Measurements from ENCODE around the gene GOLPH3L.
"Not testable (repeated sequence)": the region's sequence is repeated elsewhere in the genome, so short reads cannot be mapped to it uniquely, and the experiment has no call there.

The GOLPH3L gene

GRCh38 chr1:150660584-150660983 lies 36.4 kb downstream of the GOLPH3L start:
- Histone ChIP-seq H3K27me3 (ENCODE audit: insufficient read depth, insufficient read length) (no peaks in the 10 kb centered on the region), H3K9me3 (ENCODE audit: insufficient read depth, low read length) (no peaks in the 10 kb centered on the region), H3K9ac (ENCODE audit: insufficient read length, low read depth) (no peak overlapping the region), H3K4me1 (ENCODE audit: insufficient read depth, insufficient read length) (no peaks in the 10 kb centered on the region), H3K36me3 (ENCODE audit: insufficient read depth, insufficient read length, low read length) (peaks cover 22% of the 10 kb centered on the region), H3K4me3 (ENCODE audit: insufficient read length, low read depth) (no peak overlapping the region)
- DNase-seq (ENCODE audit: low read depth, low spot score): no peak
- TF ChIP-seq YY1 (IDR thresholded peaks at IDR 0.05; ENCODE audit: insufficient read depth, insufficient read length): no peak
- TF ChIP-seq ZNF274 (IDR thresholded peaks at IDR 0.05; ENCODE audit: low read depth, low read length): no peak
- no peak for TF ChIP-seq SUZ12 (IDR thresholded peaks at IDR 0.05; ENCODE audit: extremely low read depth, insufficient read depth, insufficient read length)

- H3K27me3 ChIP-seq (ENCODE audit: insufficient read depth, insufficient read length); H3K4me1 ChIP-seq (ENCODE audit: insufficient read depth, insufficient read length); H3K9me3 ChIP-seq (ENCODE audit: insufficient read depth, low read length); DNase-seq (ENCODE audit: low read depth, low spot score); H3K4me3 ChIP-seq (ENCODE audit: insufficient read length, low read depth); H3K9ac ChIP-seq (ENCODE audit: insufficient read length, low read depth): not testable (repeated sequence)
- peaks cover 16% of the 10 kb centered on the region for H3K36me3 ChIP-seq (ENCODE audit: insufficient read depth, insufficient read length, low read length)
Measured at GRCh38 chr1:150657064-150657463, 39.9 kb downstream of the GOLPH3L start.

- H3K4me3 ChIP-seq (ENCODE audit: insufficient read length, low read depth); H3K4me1 ChIP-seq (ENCODE audit: insufficient read depth, insufficient read length); H3K9me3 ChIP-seq (ENCODE audit: insufficient read depth, low read length); H3K27me3 ChIP-seq (ENCODE audit: insufficient read depth, insufficient read length); DNase-seq (ENCODE audit: low read depth, low spot score); H3K9ac ChIP-seq (ENCODE audit: insufficient read length, low read depth); H3K36me3 ChIP-seq (ENCODE audit: insufficient read depth, insufficient read length, low read length): not testable (repeated sequence)
Measured at GRCh38 chr1:150654635-150655034, 42.3 kb downstream of the GOLPH3L start.

GRCh38 chr1:150650193-150650592 lies 46.8 kb downstream of the GOLPH3L start:
- no peaks in the 10 kb centered on the region for H3K4me1 ChIP-seq (ENCODE audit: insufficient read depth, insufficient read length)
- no peaks in the 10 kb centered on the region for H3K27me3 ChIP-seq (ENCODE audit: insufficient read depth, insufficient read length)
- no peaks in the 10 kb centered on the region for H3K9me3 ChIP-seq (ENCODE audit: insufficient read depth, low read length)
- H3K9ac ChIP-seq (ENCODE audit: insufficient read length, low read depth): no peak overlapping the region
- peaks cover 30% of the 10 kb centered on the region for H3K36me3 ChIP-seq (ENCODE audit: insufficient read depth, insufficient read length, low read length)
- TF ChIP-seq YY1 (IDR thresholded peaks at IDR 0.05; ENCODE audit: insufficient read depth, insufficient read length) (no peak), ZNF274 (IDR thresholded peaks at IDR 0.05; ENCODE audit: low read depth, low read length) (no peak), SUZ12 (IDR thresholded peaks at IDR 0.05; ENCODE audit: extremely low read depth, insufficient read depth, insufficient read length) (no peak)
- no peak overlapping the region for H3K4me3 ChIP-seq (ENCODE audit: insufficient read length, low read depth)
- DNase-seq (ENCODE audit: low read depth, low spot score): no peak

- no peak for DNase-seq (ENCODE audit: low read depth, low spot score)
- H3K36me3 ChIP-seq (ENCODE audit: insufficient read depth, insufficient read length, low read length): peaks cover 30% of the 10 kb centered on the region
- no peaks in the 10 kb centered on the region for H3K27me3 ChIP-seq (ENCODE audit: insufficient read depth, insufficient read length)
- H3K9me3 ChIP-seq (ENCODE audit: insufficient read depth, low read length): no peaks in the 10 kb centered on the region
- H3K9ac ChIP-seq (ENCODE audit: insufficient read length, low read depth): no peak overlapping the region
- no peak overlapping the region for H3K4me3 ChIP-seq (ENCODE audit: insufficient read length, low read depth)
- H3K4me1 ChIP-seq (ENCODE audit: insufficient read depth, insufficient read length): no peaks in the 10 kb centered on the region
- TF ChIP-seq SUZ12 (IDR thresholded peaks at IDR 0.05; ENCODE audit: extremely low read depth, insufficient read depth, insufficient read length) (no peak), ZNF274 (IDR thresholded peaks at IDR 0.05; ENCODE audit: low read depth, low read length) (no peak), YY1 (IDR thresholded peaks at IDR 0.05; ENCODE audit: insufficient read depth, insufficient read length) (no peak)
Measured at GRCh38 chr1:150649441-150650075, 47.4 kb downstream of the GOLPH3L start.

GRCh38 chr1:150642296-150642695 lies 54.7 kb downstream of the GOLPH3L start:
- Histone ChIP-seq H3K27me3 (ENCODE audit: insufficient read depth, insufficient read length) (no peaks in the 10 kb centered on the region), H3K36me3 (ENCODE audit: insufficient read depth, insufficient read length, low read length) (peaks cover 2% of the 10 kb centered on the region), H3K9me3 (ENCODE audit: insufficient read depth, low read length) (no peaks in the 10 kb centered on the region), H3K4me1 (ENCODE audit: insufficient read depth, insufficient read length) (peaks cover 2% of the 10 kb centered on the region), H3K4me3 (ENCODE audit: insufficient read length, low read depth) (no peak overlapping the region), H3K9ac (ENCODE audit: insufficient read length, low read depth) (no peak overlapping the region)
- no peak for DNase-seq (ENCODE audit: low read depth, low spot score)
- TF ChIP-seq ZNF274 (IDR thresholded peaks at IDR 0.05; ENCODE audit: low read depth, low read length): no peak
- no peak for TF ChIP-seq SUZ12 (IDR thresholded peaks at IDR 0.05; ENCODE audit: extremely low read depth, insufficient read depth, insufficient read length)
- TF ChIP-seq YY1 (IDR thresholded peaks at IDR 0.05; ENCODE audit: insufficient read depth, insufficient read length): no peak

- H3K27me3 ChIP-seq (ENCODE audit: insufficient read depth, insufficient read length); H3K9me3 ChIP-seq (ENCODE audit: insufficient read depth, low read length); H3K4me1 ChIP-seq (ENCODE audit: insufficient read depth, insufficient read length); H3K4me3 ChIP-seq (ENCODE audit: insufficient read length, low read depth); H3K36me3 ChIP-seq (ENCODE audit: insufficient read depth, insufficient read length, low read length): not testable (repeated sequence)
- H3K9ac ChIP-seq (ENCODE audit: insufficient read length, low read depth): peak overlapping the region; percentile 11
- DNase-seq (ENCODE audit: low read depth, low spot score): peak; percentile 76
Measured at GRCh38 chr1:150641126-150641815, 55.7 kb downstream of the GOLPH3L start.

GRCh38 chr1:150638430-150638829 lies 58.5 kb downstream of the GOLPH3L start:
- not testable (repeated sequence) for H3K9ac ChIP-seq (ENCODE audit: insufficient read length, low read depth); H3K4me1 ChIP-seq (ENCODE audit: insufficient read depth, insufficient read length); H3K27me3 ChIP-seq (ENCODE audit: insufficient read depth, insufficient read length); H3K36me3 ChIP-seq (ENCODE audit: insufficient read depth, insufficient read length, low read length); H3K9me3 ChIP-seq (ENCODE audit: insufficient read depth, low read length); H3K4me3 ChIP-seq (ENCODE audit: insufficient read length, low read depth); DNase-seq (ENCODE audit: low read depth, low spot score)

- not testable (repeated sequence) for H3K4me3 ChIP-seq (ENCODE audit: insufficient read length, low read depth); H3K4me1 ChIP-seq (ENCODE audit: insufficient read depth, insufficient read length); H3K9ac ChIP-seq (ENCODE audit: insufficient read length, low read depth); H3K27me3 ChIP-seq (ENCODE audit: insufficient read depth, insufficient read length); H3K9me3 ChIP-seq (ENCODE audit: insufficient read depth, low read length)
- peak; percentile 91 for DNase-seq (ENCODE audit: low read depth, low spot score)
- peaks cover 15% of the 10 kb centered on the region for H3K36me3 ChIP-seq (ENCODE audit: insufficient read depth, insufficient read length, low read length)
Measured at GRCh38 chr1:150634839-150635622, 61.9 kb downstream of the GOLPH3L start.
